Umbilical cord (tissue), 2 donors: Measurements from ENCODE around the gene FFAR1. TPM values are rescaled to one million over a fixed set of nuclear protein-coding genes. Genes with fewer than 3 reads are reported as not detected.
"Not testable (repeated sequence)": the region's sequence is repeated elsewhere in the genome, so short reads cannot be mapped to it uniquely, and the experiment has no call there.

Experiments used
- DNase-seq: peaks from one replicate; pipeline ENCODE4 v3.0.0-alpha.2; 2015; ENCODE audit warnings: low spot score
- total RNA-seq: library from RNA; depleted of rRNA; stranded (reverse); fragments of >200 nt; gene quantifications from one replicate; pipeline ENCODE4 v1.2.3, GENCODE V29; 2014; ENCODE audit warnings: low replicate concordance; ENCODE audit not compliant: insufficient read depth

FFAR1 gene
- total RNA-seq, 1 donor from 2014 or later = 0.48 TPM

DNA sequence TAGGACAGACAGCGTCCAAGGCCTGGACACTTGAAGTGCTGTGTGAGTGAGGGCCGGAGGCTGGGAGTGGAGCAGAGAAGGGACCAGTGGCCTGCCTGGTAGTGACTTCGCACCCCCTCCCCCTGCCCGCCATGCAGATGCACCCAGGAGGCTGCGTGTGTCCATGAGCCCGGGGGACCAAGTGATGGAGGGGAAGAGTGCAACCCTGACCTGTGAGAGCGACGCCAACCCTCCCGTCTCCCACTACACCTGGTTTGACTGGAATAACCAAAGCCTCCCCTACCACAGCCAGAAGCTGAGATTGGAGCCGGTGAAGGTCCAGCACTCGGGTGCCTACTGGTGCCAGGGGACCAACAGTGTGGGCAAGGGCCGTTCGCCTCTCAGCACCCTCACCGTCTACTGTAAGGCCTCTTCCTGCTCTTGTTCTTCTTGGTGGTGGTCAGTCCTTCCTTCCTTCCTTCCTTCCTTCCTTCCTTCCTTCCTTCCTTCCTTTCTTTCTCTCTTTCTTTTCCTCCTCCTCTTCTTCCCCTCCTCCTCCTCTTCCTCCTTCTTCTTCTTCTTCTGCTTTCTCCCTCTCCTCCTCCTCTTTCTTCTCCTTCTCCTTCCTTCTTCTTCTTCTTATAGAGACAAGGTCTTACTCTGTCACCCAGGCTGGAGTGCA is 6.0 kb upstream of the FFAR1 start:
- DNase-seq = no peak

DNA sequence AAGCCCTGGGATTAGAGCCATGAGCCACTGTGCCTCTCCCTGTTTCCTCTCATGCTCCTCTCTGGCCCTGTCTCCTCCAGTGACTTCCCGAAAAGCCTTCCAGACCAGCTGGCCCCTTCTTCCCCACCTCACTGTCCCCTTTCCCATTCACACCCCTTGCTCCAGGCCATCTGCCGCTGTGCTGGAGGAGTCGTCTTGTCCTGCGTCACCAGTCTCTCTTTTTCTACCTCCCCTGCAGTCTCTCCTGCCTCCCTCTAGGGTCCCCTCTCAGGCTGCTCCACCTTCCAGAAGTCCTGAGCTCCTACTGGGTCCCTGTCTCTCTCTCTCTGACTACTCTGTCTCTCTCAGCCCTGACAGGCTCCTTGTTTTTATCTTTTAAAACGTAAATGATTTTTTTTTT is 5.3 kb upstream of the FFAR1 start:
- DNase-seq = no peak

DNA sequence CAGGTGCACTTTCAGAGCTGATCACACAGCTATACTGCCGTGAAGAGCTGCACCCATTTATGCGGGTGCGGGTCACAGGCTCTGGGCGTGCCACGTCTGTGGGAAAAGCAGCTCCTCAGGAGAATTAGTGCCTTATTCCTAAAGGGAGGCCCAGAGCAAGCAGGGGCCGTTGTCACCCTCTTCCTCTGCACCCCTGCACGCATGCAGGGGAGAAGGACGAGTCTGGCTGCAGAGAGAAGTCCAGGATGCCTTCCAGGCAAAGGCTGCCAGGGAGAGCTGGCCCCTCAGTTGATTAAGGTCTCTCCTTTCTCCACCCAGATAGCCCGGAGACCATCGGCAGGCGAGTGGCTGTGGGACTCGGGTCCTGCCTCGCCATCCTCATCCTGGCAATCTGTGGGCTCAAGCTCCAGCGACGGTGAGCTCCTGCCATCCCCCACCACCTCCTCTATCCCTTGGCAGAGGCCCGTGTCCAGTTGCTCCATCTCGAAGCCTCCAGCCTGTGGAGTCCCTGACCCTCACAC is 3.1 kb upstream of the FFAR1 start:
- no peak for DNase-seq

DNA sequence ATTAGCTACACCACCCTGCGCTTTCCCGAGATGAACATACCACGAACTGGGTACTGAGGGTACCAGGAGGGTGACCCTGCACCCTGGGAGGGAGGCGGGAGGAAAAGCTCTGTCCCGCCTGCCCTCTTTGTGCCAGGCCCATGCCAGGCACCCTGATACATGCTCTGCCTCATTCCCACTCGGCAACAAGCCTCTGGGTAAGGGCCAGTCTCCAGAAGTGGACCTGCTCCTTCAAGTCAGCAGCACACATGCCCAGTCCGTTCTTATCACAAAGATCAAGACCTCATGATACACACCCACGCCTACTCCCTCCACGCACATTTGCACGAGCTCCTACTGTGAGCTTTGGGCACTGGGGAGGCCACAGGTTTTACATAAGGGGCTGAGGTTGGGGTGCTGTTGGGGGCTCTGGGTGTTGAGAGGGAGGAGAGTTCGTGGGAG is 2.0 kb upstream of the FFAR1 start:
- DNase-seq = no peak

DNA sequence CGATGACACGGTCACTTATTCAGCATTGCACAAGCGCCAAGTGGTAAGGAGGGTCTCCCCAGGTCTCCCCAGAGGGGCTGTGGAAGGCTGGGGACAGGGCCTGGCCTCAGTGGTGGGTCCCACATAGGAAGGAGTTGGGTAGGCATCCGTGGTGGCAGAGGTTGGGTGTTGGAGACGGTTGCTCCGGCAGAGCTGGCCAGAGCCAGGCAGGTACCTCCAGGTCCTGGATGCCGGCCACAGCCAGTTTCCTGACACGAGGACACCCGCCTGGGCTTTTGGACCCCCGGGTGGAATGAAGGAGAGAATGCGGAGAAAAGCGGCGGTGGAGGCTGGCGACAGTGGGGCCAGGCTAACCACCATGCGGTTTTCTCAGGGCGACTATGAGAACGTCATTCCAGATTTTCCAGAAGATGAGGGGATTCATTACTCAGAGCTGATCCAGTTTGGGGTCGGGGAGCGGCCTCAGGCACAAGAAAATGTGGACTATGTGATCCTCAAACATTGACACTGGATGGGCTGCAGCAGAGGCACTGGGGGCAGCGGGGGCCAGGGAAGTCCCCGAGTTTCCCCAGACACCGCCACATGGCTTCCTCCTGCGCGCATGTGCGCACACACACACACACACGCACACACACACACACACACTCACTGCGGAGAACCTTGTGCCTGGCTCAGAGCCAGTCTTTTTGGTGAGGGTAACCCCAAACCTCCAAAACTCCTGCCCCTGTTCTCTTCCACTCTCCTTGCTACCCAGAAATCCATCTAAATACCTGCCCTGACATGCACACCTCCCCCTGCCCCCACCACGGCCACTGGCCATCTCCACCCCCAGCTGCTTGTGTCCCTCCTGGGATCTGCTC is 1.3 kb upstream of the FFAR1 start:
- no peak for DNase-seq

DNA sequence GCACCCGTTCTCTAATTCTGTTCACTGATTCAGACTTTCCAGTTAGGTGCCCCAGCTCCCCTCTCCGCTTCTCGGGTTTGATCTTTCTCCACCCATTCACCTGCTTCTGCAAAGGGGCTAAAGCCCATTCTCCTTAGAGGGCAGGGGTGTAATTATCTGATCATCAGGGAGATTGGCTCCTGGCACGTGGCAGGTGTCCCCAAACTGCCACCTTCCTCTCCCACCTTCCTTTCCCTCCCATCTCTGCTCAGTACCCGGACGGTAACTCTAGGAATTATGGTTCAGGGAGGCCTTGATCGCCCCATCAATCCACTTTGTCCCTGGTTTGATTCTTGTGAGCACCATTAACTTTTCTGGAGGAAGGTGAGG is 212 bp downstream of the FFAR1 start:
- no peak for DNase-seq

DNA sequence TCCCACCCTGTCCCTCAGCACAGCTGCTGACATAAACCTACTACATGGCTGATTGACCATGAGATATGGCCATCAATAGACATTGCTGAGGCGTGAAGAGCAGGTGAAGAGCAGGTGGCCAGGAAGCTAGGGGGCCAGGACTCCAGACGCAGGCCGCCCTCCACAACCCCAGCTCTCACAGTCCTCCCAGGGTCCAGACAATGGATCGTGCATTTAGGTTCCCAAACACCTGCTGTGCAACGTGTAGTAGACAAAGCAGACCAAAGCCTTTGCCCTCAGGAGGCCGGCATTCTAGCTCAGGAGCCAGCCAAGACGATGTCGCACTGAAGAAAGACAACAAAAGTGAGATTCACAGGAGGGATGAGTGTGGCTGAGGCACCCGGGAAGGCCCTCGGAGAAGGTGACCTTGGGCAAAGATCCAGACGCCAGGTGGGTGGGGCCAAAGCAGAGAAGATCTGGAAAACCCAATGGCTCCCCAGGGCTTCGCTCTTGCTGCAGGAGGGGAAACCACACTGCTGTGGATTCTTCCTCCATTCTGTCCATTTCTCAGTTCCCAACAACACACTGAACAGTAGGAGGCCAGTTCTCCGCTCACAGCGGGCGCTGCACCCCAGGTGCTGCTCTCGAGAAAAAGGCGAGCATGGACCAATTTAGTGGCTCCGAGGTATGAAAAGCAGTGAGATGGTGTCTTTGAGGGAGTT is 1.4 kb downstream of the FFAR1 start:
- DNase-seq = no peak

DNA sequence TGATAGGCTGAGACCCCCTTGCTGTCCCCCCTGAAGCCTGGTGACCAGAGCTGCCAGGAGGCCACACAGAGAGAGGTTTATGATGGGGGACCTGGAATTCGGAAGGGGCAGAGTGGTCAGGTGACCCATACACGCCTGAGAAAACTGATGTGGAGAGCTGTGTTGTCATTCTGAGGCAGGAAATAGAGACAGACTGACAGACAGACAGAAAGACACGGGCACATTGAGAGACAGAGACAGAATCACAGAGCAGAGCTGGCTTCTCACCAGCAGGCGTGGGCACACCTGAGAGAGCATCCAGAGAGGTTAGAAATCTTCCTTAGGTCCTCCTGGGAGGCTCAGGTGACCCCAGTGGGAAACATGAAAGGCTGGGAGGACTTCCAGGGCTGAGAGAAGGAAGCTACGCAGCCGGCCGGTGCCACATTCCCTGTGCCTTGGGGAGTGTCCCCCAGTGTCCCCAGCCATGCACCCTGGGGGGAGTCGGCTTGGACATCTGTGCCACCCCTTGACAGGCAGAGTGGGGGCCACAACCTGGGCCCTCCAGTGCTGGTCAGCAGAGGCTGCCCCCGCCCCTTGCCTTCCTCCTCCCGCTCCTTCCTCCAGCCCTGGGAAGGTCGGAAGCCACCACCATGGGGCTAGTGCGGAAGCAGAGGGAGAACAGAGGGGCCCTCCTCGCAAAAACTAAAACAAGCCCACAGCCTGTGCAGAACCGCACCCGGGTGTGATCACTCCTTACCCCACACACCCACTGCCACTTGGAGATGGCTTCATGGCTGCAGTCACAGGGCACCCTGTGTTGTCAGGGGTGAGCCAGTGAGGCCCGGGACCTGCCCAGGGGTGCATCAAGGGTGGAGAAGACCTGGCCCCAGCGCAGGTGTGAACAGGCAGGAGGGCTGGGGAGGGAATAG is 2.2 kb downstream of the FFAR1 start:
- no peak for DNase-seq

DNA sequence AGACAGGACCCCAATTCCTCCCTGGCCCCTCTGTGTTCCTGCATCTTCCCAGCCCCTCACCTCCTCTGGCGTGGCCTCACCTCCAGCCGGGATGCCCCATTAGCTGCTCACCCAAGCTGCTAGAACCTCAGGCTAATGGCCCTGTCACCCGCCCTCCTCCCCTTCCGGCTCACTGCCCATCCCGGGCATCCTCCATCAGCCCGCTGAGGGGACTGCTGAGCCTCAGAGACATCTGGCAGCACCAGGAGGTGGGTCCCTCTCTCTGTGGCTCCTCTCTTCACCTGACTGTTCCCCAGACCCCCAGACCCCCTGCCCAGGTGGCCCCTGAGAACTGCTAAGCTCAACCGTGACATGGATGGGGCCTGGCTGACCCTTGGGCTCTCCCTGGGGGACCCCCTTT is 2.9 kb downstream of the FFAR1 start:
- no peak for DNase-seq

DNA sequence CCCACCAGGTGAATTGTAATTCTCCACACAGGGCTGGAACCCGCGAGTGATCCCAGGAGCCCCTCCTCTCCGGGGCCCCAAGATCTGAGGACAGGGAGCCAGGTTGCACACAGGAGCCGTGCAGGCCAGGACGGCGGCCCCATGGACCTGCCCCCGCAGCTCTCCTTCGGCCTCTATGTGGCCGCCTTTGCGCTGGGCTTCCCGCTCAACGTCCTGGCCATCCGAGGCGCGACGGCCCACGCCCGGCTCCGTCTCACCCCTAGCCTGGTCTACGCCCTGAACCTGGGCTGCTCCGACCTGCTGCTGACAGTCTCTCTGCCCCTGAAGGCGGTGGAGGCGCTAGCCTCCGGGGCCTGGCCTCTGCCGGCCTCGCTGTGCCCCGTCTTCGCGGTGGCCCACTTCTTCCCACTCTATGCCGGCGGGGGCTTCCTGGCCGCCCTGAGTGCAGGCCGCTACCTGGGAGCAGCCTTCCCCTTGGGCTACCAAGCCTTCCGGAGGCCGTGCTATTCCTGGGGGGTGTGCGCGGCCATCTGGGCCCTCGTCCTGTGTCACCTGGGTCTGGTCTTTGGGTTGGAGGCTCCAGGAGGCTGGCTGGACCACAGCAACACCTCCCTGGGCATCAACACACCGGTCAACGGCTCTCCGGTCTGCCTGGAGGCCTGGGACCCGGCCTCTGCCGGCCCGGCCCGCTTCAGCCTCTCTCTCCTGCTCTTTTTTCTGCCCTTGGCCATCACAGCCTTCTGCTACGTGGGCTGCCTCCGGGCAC is 3.9 kb downstream of the FFAR1 start:
- no peak for DNase-seq

DNA sequence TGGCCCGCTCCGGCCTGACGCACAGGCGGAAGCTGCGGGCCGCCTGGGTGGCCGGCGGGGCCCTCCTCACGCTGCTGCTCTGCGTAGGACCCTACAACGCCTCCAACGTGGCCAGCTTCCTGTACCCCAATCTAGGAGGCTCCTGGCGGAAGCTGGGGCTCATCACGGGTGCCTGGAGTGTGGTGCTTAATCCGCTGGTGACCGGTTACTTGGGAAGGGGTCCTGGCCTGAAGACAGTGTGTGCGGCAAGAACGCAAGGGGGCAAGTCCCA is 4.4 kb downstream of the FFAR1 start:
- no peak for DNase-seq

DNA sequence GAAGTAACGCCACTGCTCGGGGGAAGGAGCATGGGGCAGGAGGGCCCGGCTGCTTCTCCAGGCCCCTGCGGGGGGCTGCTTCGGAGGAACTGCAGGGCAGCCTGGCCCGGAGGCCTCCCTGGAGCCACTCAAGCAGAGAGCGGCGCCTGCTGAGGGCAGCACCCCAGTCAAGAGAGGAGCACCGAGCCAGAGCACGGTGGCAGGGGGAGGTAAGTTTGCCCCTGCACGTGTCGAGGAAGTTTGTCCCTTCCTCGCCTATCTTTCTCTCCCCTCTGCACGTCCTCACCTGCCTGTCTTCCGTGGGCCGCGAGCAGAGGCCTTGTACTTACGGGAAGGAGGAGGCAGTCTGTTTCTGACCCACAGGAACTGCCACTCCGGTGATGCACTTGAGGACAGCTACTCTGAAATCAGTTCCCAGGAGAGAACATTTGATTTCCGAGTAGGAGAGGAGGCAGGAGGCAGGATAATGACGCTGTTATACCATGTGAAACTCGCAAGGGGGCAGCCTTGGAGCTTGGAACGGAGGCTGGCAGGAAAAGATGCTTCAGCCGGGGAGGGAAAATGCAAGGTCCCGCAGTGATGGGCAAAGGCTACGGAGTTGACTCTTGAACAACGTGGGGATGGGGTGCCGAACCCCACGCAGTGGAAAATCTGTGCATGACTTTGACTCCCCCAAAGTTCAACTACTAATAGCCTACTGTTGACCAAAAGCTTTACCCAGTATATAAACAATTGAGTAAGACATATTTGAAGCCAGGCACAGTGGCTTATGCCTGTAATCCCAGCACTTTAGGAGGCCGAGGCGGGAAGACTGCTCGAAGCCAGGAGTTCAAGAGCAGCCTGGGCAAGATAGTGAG is 5.0 kb downstream of the FFAR1 start:
- peak; percentile 77 for DNase-seq

DNA sequence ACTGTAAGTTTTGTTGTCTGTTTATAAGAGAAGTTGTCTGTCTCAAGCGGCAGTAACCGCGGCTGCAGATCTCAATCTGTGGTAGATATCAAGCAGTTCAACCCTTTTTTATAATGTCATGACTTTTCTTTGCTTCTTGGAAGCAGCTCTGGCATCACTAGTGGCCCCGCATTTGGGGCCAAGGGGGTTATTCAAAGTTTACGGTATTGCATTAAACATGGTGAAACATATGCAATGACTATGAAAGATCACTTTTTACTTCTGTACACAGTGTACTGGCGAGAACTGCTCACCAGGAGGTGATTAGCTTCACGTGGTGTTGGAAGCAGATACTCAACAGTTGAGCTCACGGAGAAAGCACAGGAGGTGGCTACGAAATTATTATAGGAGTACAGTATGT is 5.9 kb downstream of the FFAR1 start:
- no peak for DNase-seq

DNA sequence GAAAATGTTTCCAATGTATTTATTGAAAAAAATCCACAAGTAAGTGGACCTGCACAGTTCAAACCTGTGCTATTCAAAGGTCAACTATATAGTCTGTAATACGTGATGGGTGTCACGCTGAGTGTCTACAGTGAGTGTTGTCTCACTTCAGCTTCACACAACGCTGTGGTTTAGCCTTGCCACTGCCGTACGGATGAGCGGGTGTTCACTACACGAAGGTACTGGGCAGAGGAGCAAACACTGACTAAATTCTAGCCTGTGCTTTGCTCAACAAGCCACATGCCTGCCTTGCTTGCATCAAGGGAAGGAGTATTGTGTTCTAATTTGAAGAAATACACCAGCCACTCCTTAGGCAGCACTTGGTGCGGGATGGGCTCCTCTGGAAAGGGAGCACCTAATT is 7.2 kb downstream of the FFAR1 start:
- no peak for DNase-seq

DNA sequence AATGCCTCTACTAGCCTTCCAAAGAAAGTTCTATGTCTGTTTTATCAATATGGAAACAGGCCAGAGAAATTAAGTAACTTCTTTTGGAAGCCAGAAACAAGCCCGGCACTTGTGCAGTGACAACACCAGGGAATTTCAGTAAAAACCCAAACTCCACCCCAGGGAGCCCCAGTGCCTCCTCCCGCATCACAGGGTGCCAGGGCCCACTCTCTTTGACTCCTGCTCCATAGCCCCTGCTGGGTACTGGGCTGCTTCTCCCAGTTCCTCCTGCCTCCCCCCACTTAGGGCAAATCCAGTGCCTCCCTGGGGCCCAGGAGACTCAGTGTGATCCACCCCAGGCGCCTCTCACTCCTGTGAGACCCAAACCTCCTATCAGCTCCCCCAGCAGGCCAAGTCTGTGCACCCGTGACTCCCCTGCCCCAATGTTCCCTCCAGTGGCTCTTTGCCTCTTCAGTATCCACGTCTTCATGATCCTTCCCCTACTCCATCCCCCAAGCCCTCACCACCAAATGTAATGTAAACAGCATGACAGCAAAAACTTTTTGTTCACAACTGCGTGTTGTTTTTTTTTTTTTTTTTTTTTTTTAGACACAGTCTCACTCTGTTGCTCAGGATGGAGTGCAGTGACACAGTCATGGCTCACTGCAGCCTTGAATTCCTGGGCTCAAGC is 8.2 kb downstream of the FFAR1 start:
- DNase-seq = peak; percentile 20

DNA sequence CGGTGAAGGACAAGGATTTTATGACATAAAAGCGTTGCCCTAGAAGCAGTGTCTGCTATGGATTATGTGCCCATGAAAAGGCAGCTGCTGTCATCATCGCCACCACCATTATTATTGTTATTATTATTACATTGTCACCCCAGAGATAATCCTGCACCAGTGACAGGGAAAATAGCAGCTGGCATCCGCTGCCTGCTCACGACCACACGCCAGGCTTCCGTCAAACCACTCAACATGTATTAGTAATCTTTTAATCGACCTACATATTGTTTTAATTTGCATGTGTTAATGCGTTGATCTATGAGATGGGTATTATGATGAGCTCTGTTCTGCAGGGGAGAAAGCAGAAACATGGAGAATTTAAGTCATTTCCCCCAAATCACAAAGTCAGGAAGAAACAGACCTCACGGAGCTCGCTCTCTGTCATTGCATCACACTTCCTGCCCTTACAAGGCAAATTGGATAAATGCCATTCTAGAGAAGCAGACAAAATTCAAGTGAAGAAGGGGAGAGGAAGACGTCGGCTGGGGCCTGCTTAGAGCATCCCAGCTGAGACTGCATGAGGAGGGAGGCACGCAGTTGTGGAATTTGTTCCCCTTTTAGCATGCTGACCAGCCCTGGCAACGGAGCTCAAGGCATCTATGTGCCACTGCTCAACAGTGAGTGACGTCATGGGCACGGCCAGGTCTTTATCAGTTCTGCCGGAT is 10.3 kb downstream of the FFAR1 start, which contains the start of gene FFAR3:
FFAR3 (plus strand) TSS at position 594 of the 707 bp plus-strand sequence. CDS start 431 bp downstream, outside the sequence.
- peak; percentile 77 for DNase-seq

DNA sequence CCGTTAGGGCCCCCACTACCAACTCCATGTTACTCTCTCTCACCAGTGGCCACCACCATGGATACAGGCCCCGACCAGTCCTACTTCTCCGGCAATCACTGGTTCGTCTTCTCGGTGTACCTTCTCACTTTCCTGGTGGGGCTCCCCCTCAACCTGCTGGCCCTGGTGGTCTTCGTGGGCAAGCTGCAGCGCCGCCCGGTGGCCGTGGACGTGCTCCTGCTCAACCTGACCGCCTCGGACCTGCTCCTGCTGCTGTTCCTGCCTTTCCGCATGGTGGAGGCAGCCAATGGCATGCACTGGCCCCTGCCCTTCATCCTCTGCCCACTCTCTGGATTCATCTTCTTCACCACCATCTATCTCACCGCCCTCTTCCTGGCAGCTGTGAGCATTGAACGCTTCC is 11.1 kb downstream of the FFAR1 start:
- not testable (repeated sequence) for DNase-seq

DNA sequence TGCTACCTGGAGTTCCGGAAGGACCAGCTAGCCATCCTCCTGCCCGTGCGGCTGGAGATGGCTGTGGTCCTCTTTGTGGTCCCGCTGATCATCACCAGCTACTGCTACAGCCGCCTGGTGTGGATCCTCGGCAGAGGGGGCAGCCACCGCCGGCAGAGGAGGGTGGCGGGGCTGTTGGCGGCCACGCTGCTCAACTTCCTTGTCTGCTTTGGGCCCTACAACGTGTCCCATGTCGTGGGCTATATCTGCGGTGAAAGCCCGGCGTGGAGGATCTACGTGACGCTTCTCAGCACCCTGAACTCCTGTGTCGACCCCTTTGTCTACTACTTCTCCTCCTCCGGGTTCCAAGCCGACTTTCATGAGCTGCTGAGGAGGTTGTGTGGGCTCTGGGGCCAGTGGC is 11.7 kb downstream of the FFAR1 start:
- not testable (repeated sequence) for DNase-seq
